ENCODE results near the gene USP49.

Gene USP49

GRCh38 chr6:41927253-41927652 is 32.1 kb upstream of the USP49 start:
- DNase-seq = no peak

GRCh38 chr6:41922154-41922553 is 27.0 kb upstream of the USP49 start:
- DNase-seq = no peak

GRCh38 chr6:41921712-41921998 is 26.5 kb upstream of the USP49 start:
- no peak for DNase-seq

- peak; percentile 93 for DNase-seq
These were observed 25.9 kb upstream of the USP49 start, which contains the start of the genes BYSL and MED20 for GRCh38 chr6:41920921-41921711. TSS of gene BYSL (plus strand) at chr6:41921499. CDS start at chr6:41921563, 64 bp downstream. TSS of gene MED20 (minus strand) at chr6:41921139. CDS start at chr6:41921018, 121 bp downstream.

GRCh38 chr6:41917528-41917927 is 22.4 kb upstream of the USP49 start:
- DNase-seq = no peak

GRCh38 chr6:41914869-41915530 is 19.8 kb upstream of the USP49 start:
- DNase-seq = no peak

GRCh38 chr6:41914343-41914742 is 19.2 kb upstream of the USP49 start:
- no peak for DNase-seq

- no peak for DNase-seq
These were observed 14.6 kb upstream of the USP49 start for GRCh38 chr6:41909727-41910126.

- DNase-seq = no peak
These were observed 6.8 kb upstream of the USP49 start for GRCh38 chr6:41901882-41902519.

GRCh38 chr6:41900861-41901260 is 5.7 kb upstream of the USP49 start:
- DNase-seq = no peak

- DNase-seq = no peak
These were observed 1.1 kb upstream of the USP49 start for GRCh38 chr6:41896281-41896680.

GRCh38 chr6:41894366-41895299 is 542 bp downstream of the USP49 start:
- peak; percentile 14 for DNase-seq

GRCh38 chr6:41892921-41893564 is 2.1 kb downstream of the USP49 start:
- no peak for DNase-seq

- no peak for DNase-seq
These were observed 7.8 kb downstream of the USP49 start for GRCh38 chr6:41887331-41887751.

- DNase-seq = no peak
These were observed 9.2 kb downstream of the USP49 start for GRCh38 chr6:41885930-41886329.

GRCh38 chr6:41884957-41885356 is 10.2 kb downstream of the USP49 start:
- DNase-seq = no peak

- DNase-seq = no peak
These were observed 13.7 kb downstream of the USP49 start for GRCh38 chr6:41881506-41881905.

- DNase-seq = no peak
These were observed 16.2 kb downstream of the USP49 start for GRCh38 chr6:41878961-41879405.

GRCh38 chr6:41878246-41878645 is 16.9 kb downstream of the USP49 start:
- DNase-seq = no peak

- no peak for DNase-seq
These were observed 18.0 kb downstream of the USP49 start for GRCh38 chr6:41877051-41877680.

GRCh38 chr6:41874741-41875140 is 20.4 kb downstream of the USP49 start:
- no peak for DNase-seq

GRCh38 chr6:41872147-41872546 is 23.0 kb downstream of the USP49 start:
- DNase-seq = no peak

Data from NCI-H1105 (cell line).